Karpas-422 (cell line): ENCODE data around the gene ACAA2. TPM values are rescaled to one million over a fixed set of nuclear protein-coding genes. Genes with fewer than 3 reads are reported as not detected.

Source experiments
- DNase-seq: peaks from one replicate; pipeline ENCODE4 v3.0.0-alpha.2; 2015
- H2AFZ ChIP-seq: fragments of 200-600 bp; sonication (generic); 2 replicates; pipeline ENCODE4 v1.6.1; 2014; ENCODE audit warnings: antibody characterized with exemption, low read length, mixed read lengths
- H3K27ac ChIP-seq: fragments of 200-600 bp; sonication (generic); 2 replicates; pipeline ENCODE4 v1.5.1; 2014; ENCODE audit warnings: mild to moderate bottlenecking, low read length, moderate library complexity
- H3K27me3 ChIP-seq: fragments of 200-600 bp; sonication (generic); 2 replicates; pipeline ENCODE4 v1.6.1; 2014; ENCODE audit warnings: low read length, mixed read lengths
- H3K36me3 ChIP-seq: fragments of 200-600 bp; sonication (generic); 2 replicates; pipeline ENCODE4 v1.6.1; 2014; ENCODE audit warnings: low read length, mixed read lengths; ENCODE audit not compliant: insufficient read depth
- H3K4me1 ChIP-seq: fragments of 200-600 bp; sonication (generic); 2 replicates; pipeline ENCODE4 v1.6.1; 2014; ENCODE audit warnings: mild to moderate bottlenecking, low read length, mixed read lengths
- H3K4me2 ChIP-seq: fragments of 200-600 bp; sonication (generic); 2 replicates; pipeline ENCODE4 v1.6.1; 2014; ENCODE audit warnings: low read length, low read depth, mild to moderate bottlenecking; ENCODE audit not compliant: poor library complexity, severe bottlenecking
- H3K4me3 ChIP-seq: fragments of 200-600 bp; sonication (generic); 2 replicates; pipeline ENCODE4 v1.5.1; 2014; ENCODE audit warnings: mild to moderate bottlenecking, antibody characterized with exemption, low read length, mixed read lengths
- H3K79me2 ChIP-seq: fragments of 200-600 bp; sonication (generic); 2 replicates; pipeline ENCODE4 v1.6.1; 2014; ENCODE audit warnings: mild to moderate bottlenecking, low read length, mixed read lengths
- H3K9ac ChIP-seq: fragments of 200-600 bp; sonication (generic); 2 replicates; pipeline ENCODE4 v1.6.0; 2014; ENCODE audit warnings: low read length
- H3K9me2 ChIP-seq: fragments of 200-600 bp; sonication (generic), shearing (Covaris generic); replicated peaks from 2 replicates; pipeline ENCODE4 v1.6.0; 2014; ENCODE audit warnings: mild to moderate bottlenecking, low read length, moderate library complexity; ENCODE audit not compliant: insufficient read depth
- H3K9me3 ChIP-seq: fragments of 300-700, 200-600 bp; sonication (generic); 2 replicates; pipeline ENCODE4 v1.6.1; 2014; ENCODE audit warnings: low read length, mixed read lengths
- H4K20me1 ChIP-seq: fragments of 200-600 bp; sonication (generic); 2 replicates; pipeline ENCODE4 v1.6.1; 2014; ENCODE audit warnings: mild to moderate bottlenecking, antibody characterized with exemption, low read length, low read depth; ENCODE audit not compliant: insufficient read depth
- total RNA-seq: library from RNA; depleted of rRNA; stranded (reverse); fragments of >200 nt; shearing (Covaris generic); gene quantifications from 2 replicates; pipeline ENCODE4 v1.2.3, GENCODE V29; 2014; ENCODE audit warnings: low replicate concordance

Gene ACAA2
- total RNA-seq, 1 experiment from 2014 or later: 46.9 TPM

DNA sequence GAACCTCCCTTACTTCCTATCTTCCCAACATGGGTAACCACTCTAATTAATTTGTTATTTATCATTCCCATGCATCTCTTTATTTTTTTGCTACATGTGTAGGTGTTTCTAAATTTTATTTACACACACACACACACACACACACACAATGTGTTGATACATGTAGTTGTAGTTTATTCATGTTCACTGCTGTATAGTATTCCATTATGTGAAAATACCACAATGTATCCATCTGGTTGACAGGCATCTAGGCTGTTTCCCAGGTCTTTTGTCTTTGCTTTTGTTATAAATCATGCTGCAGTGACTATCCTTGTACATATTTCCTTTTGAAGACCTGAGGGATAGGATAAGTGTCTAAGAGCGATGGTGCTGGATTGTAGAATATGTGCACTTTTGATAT, 59.7 kb downstream of the ACAA2 start:
- H4K20me1 ChIP-seq: no peaks in the 10 kb centered on the region
- H3K9me3 ChIP-seq: no peaks in the 10 kb centered on the region
- no peak overlapping the region for H3K27ac ChIP-seq

DNA sequence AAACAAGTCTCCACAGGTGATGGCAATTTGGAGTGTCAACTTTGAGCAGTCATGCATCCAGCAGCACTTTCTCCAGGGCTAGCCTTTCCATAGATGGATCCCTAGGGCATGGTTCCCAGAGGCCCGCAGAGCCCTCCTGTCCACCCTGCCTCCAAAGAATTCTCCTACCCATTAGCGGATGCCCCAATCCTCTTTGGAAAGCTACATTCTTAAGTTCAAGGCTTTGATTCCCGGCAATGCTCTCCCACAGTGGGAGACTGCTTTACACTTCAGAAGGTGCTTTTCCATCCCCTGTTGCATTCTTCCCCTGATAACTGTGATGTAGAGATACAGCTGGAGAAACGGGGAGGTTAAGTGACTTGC, 61.3 kb downstream of the ACAA2 start:
- no peaks in the 10 kb centered on the region for H3K9me2 ChIP-seq
- H2AFZ ChIP-seq: no peak overlapping the region
- H3K4me3 ChIP-seq: no peak overlapping the region
- H3K9ac ChIP-seq: no peak overlapping the region
- DNase-seq: no peak
- H3K36me3 ChIP-seq: no peaks in the 10 kb centered on the region
- no peaks in the 10 kb centered on the region for H3K9me3 ChIP-seq
- no peaks in the 10 kb centered on the region for H3K79me2 ChIP-seq
- H3K4me1 ChIP-seq: no peaks in the 10 kb centered on the region
- no peaks in the 10 kb centered on the region for H4K20me1 ChIP-seq
- H3K27ac ChIP-seq: no peak overlapping the region
- H3K4me2 ChIP-seq: no peak overlapping the region
- H3K27me3 ChIP-seq: no peaks in the 10 kb centered on the region

More for the DNA sequence above, 59.7 kb downstream of the ACAA2 start:
- no peak overlapping the region for H2AFZ ChIP-seq
- no peak for DNase-seq
- no peaks in the 10 kb centered on the region for H3K4me1 ChIP-seq
- H3K4me2 ChIP-seq: no peak overlapping the region
- H3K27me3 ChIP-seq: no peaks in the 10 kb centered on the region
- no peaks in the 10 kb centered on the region for H3K79me2 ChIP-seq
- H3K9me2 ChIP-seq: no peaks in the 10 kb centered on the region
- no peak overlapping the region for H3K9ac ChIP-seq
- no peak overlapping the region for H3K4me3 ChIP-seq
- no peaks in the 10 kb centered on the region for H3K36me3 ChIP-seq

DNA sequence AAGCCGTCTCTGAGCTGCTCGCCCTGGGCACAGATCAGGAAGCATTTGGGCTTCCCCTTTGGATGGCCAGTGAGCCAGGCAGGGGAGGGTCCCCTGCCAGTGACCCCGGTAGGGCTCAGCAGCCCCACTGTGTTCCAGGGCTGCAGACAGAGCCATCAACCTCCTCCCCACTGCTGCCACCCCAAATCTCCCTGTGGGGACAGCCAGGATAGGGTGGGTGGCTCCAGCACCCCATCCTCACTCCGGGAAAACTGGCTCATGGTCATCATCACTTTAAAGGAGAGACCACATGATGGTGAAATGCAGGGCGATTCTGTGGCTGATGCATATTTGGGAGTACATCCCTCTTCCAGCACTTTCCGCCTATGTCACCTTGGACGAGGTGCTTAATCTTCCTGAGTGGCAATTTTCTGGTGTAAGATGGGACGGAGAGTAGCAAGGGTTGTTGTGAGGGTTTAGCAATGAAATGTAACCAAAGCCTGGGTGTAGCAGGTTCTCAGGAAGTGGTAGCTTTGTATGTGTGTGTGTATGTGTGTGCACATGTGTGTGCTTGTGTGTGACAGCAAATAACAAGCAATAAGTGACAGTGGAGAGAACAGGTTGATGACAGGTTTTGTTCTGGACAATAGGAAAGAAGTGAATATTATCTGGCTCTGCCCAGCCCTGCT, 61.8 kb downstream of the ACAA2 start:
- H3K4me2 ChIP-seq: no peak overlapping the region
- no peak overlapping the region for H2AFZ ChIP-seq
- H3K36me3 ChIP-seq: no peaks in the 10 kb centered on the region
- H3K9me3 ChIP-seq: no peaks in the 10 kb centered on the region
- no peaks in the 10 kb centered on the region for H4K20me1 ChIP-seq
- no peak for DNase-seq
- no peaks in the 10 kb centered on the region for H3K27me3 ChIP-seq
- no peak overlapping the region for H3K9ac ChIP-seq
- H3K4me1 ChIP-seq: no peaks in the 10 kb centered on the region
- H3K4me3 ChIP-seq: no peak overlapping the region
- no peak overlapping the region for H3K27ac ChIP-seq
- H3K9me2 ChIP-seq: no peaks in the 10 kb centered on the region
- H3K79me2 ChIP-seq: no peaks in the 10 kb centered on the region

DNA sequence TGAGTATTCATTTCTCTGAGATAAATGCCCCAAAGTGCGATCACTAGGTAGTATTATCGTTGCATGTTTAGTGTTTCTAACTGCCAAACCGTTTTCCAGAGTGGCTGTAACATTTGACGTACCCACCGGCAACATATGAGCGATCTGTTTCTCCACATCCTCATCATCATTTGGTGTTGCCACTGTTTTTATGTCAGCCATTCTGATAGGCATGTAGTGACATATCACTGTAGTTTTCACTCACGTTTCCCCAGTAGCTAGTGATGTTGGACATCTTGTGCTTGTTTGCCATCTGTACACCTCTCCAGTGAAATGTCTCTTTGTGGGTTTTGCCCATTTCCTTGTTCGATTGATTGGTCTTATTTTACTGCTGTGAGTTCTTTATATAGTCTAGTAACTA, 63.8 kb downstream of the ACAA2 start:
- no peaks in the 10 kb centered on the region for H3K27me3 ChIP-seq
- no peaks in the 10 kb centered on the region for H3K4me1 ChIP-seq
- H3K4me3 ChIP-seq: no peak overlapping the region
- no peak overlapping the region for H2AFZ ChIP-seq
- H3K36me3 ChIP-seq: no peaks in the 10 kb centered on the region
- H4K20me1 ChIP-seq: no peaks in the 10 kb centered on the region
- H3K9me3 ChIP-seq: no peaks in the 10 kb centered on the region
- no peak overlapping the region for H3K4me2 ChIP-seq
- no peak for DNase-seq
- H3K27ac ChIP-seq: no peak overlapping the region
- H3K9ac ChIP-seq: no peak overlapping the region
- no peaks in the 10 kb centered on the region for H3K9me2 ChIP-seq
- no peaks in the 10 kb centered on the region for H3K79me2 ChIP-seq

DNA sequence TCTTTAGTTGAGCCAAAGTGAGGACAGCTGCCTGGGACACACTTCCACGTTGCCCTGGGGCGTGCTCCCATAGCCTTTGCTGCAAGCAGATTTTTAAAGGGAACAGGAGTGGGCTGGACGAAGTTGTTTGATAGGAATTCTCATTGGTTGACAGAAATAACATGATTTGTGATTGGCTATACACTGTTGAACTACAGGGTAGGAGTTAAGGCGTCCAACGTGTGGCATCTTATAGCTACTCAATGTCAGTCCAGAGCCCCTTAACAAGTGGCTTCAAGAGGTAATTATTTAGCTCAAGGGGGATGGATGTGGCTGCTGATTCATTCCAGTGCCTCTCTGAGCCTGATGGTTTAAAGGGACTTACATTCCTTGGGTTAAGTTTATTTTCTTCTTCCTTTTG, 65.5 kb downstream of the ACAA2 start:
- Histone ChIP-seq H2AFZ (no peak overlapping the region), H3K9ac (no peak overlapping the region), H3K79me2 (no peaks in the 10 kb centered on the region), H3K4me3 (no peak overlapping the region), H3K9me2 (no peaks in the 10 kb centered on the region), H3K9me3 (no peaks in the 10 kb centered on the region), H3K36me3 (no peaks in the 10 kb centered on the region), H3K27ac (no peak overlapping the region), H3K4me1 (no peaks in the 10 kb centered on the region), H4K20me1 (no peaks in the 10 kb centered on the region), H3K4me2 (no peak overlapping the region), H3K27me3 (no peaks in the 10 kb centered on the region)
- DNase-seq: peak; percentile 56

DNA sequence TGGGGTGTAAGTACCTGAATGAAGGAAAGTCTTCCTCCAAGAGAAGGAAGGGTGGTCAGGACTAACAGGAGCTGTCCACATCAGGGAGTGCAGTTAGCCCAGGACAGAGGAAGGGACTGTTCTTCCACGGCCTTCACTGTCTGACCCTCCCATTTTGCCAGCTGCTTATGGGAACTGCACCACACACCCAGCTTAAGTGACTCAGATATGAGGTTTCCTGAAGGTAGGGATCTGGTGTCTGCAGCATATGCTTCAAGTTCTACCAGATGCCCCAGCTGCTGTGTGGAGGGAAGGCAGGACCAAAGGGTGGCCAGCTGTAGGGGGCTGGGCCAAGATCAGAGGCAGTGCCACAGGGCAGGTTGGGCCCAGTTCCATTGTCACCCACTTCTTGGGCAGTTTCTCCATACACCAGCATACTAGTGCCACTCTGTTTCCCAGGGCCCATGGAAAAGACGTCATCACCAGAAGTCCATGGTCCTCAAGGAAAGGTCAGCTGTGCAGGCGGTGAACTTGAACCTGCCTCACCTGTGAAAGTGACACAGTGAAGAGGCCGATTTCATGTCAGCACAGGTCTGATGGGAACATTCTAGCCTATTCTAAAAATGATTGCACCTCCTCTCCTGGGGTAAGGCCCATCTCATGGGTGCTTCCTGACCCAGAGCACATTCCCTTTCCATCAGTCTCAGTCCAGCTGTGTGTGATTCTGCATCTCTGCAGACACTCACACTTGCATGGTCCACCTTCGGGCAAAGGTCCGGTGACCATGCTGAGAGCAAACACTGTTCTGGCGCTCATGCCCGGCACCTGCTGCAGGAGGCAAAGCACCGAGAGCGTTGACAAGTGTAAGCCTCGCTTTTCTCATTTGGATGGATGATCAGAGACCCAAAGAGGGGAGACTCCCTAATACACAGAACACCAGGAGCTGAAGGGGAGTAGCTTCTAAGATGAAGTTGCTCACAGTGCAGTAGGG, 68.0 kb downstream of the ACAA2 start:
- Histone ChIP-seq H3K27me3 (no peaks in the 10 kb centered on the region), H3K79me2 (no peaks in the 10 kb centered on the region), H2AFZ (no peak overlapping the region), H4K20me1 (no peaks in the 10 kb centered on the region), H3K9me3 (no peaks in the 10 kb centered on the region), H3K36me3 (no peaks in the 10 kb centered on the region), H3K9ac (no peak overlapping the region), H3K4me3 (no peak overlapping the region), H3K9me2 (no peaks in the 10 kb centered on the region), H3K4me2 (no peak overlapping the region), H3K4me1 (no peaks in the 10 kb centered on the region), H3K27ac (no peak overlapping the region)
- no peak for DNase-seq

DNA sequence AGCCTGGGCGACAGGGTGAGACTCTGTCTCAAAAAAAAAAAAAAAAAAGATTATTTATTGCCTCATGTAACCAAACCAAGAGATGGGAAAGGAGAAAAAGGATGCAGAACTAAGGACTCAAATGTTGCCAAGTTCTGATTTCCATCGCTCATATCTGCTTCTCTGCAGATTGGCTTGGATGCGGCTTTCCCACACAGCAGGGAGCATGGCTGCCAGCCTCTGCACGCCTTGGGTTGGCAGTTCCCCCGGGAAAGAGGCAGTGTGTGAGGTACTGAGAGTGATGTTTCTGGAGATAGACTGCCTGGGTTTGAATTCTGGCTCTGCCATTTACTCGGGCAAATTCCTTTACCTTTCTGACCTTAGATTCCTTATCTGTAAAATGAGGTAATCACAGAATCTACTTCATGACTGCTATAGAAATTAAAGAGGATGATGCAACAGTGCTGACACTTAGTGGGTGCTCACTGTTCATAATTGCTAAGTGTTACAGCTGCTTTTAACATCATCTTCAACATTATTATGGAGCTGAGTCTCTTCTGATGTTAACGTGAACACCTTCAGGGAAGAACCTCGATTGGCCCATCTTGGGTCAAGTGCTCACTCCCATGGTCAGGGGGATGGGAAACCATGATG, 68.8 kb downstream of the ACAA2 start:
- Histone ChIP-seq H3K9ac (no peak overlapping the region), H3K4me1 (no peaks in the 10 kb centered on the region), H2AFZ (no peak overlapping the region), H3K27ac (no peak overlapping the region), H3K27me3 (no peaks in the 10 kb centered on the region), H3K9me2 (no peaks in the 10 kb centered on the region), H3K79me2 (no peaks in the 10 kb centered on the region), H3K4me2 (no peak overlapping the region), H3K9me3 (no peaks in the 10 kb centered on the region), H3K4me3 (no peak overlapping the region), H4K20me1 (no peaks in the 10 kb centered on the region), H3K36me3 (no peaks in the 10 kb centered on the region)
- no peak for DNase-seq

DNA sequence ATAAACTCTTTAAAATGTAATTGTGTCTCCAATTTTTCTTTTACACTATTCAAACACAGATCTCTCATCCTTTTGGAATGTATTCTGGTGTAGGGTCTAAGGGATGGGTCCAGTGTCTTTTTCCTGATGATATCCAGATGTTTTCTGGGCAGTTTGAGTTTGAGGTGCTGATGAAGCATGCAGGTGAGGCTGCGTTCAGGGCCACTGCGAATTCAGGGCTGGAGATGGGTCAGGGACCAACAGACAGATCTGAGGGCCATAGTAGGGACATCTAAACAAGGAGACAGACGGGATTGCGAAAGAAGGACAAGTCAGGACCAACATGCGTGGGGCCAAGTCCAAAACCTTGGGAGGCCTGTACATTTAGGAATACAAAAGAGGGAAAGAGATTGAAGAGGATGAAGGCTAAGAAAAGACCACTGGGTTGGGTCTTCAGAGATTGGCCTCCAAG, 70.2 kb downstream of the ACAA2 start:
- no peak overlapping the region for H3K27ac ChIP-seq
- H3K9ac ChIP-seq: no peak overlapping the region
- H3K4me2 ChIP-seq: no peak overlapping the region
- H3K9me3 ChIP-seq: no peaks in the 10 kb centered on the region
- H4K20me1 ChIP-seq: no peaks in the 10 kb centered on the region
- H3K4me3 ChIP-seq: no peak overlapping the region
- H3K4me1 ChIP-seq: no peaks in the 10 kb centered on the region
- H3K36me3 ChIP-seq: no peaks in the 10 kb centered on the region
- H3K27me3 ChIP-seq: no peaks in the 10 kb centered on the region
- DNase-seq: no peak
- no peaks in the 10 kb centered on the region for H3K9me2 ChIP-seq
- no peaks in the 10 kb centered on the region for H3K79me2 ChIP-seq
- H2AFZ ChIP-seq: no peak overlapping the region
